ENCODE results near the gene SSPN.

SSPN gene

DNA sequence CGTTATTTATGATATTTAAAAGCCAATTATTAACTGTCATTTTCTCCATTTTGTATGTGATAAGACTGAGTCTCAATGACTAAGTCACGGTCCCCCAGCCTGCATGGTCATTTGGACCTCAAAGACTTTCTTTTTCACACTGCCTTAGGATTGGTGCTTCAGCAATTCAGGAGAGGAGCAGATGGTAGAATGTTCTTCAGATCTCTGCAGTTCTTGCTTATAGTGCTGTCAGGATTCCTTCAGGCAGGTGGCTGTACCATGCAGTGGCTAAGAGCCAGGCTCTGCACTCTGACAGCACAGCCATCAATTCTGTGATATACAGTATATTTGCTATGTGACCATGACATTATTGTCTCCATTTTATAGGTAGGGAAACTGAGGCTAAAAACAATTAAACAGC lies 18.7 kb downstream of the SSPN start:
- no peak for TF ChIP-seq ESRRG (CRISPR knock-in tag; IDR thresholded peaks at IDR 0.05)
- no peak for TF ChIP-seq TOX (CRISPR knock-in tag; IDR thresholded peaks at IDR 0.05; ENCODE audit: borderline replicate concordance)
- no peak for TF ChIP-seq RARB (CRISPR knock-in tag; IDR thresholded peaks at IDR 0.05)
- TF ChIP-seq, protein P1, sequence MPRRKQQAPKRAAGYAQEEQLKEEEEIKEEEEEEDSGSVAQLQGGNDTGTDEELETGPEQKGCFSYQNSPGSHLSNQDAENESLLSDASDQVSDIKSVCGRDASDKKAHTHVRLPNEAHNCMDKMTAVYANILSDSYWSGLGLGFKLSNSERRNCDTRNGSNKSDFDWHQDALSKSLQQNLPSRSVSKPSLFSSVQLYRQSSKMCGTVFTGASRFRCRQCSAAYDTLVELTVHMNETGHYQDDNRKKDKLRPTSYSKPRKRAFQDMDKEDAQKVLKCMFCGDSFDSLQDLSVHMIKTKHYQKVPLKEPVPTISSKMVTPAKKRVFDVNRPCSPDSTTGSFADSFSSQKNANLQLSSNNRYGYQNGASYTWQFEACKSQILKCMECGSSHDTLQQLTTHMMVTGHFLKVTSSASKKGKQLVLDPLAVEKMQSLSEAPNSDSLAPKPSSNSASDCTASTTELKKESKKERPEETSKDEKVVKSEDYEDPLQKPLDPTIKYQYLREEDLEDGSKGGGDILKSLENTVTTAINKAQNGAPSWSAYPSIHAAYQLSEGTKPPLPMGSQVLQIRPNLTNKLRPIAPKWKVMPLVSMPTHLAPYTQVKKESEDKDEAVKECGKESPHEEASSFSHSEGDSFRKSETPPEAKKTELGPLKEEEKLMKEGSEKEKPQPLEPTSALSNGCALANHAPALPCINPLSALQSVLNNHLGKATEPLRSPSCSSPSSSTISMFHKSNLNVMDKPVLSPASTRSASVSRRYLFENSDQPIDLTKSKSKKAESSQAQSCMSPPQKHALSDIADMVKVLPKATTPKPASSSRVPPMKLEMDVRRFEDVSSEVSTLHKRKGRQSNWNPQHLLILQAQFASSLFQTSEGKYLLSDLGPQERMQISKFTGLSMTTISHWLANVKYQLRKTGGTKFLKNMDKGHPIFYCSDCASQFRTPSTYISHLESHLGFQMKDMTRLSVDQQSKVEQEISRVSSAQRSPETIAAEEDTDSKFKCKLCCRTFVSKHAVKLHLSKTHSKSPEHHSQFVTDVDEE (CRISPR knock-in tag; IDR thresholded peaks at IDR 0.05) = no peak
- no peak for TF ChIP-seq ZFP30 (CRISPR knock-in tag; IDR thresholded peaks at IDR 0.05)
- TF ChIP-seq ARNTL (CRISPR knock-in tag; IDR thresholded peaks at IDR 0.05; ENCODE audit: borderline replicate concordance, low read depth) = no peak
- no peak for TF ChIP-seq ZNF565 (CRISPR knock-in tag; conservative IDR thresholded peaks at IDR 0.05; ENCODE audit: low read depth)
- TF ChIP-seq, protein P2, sequence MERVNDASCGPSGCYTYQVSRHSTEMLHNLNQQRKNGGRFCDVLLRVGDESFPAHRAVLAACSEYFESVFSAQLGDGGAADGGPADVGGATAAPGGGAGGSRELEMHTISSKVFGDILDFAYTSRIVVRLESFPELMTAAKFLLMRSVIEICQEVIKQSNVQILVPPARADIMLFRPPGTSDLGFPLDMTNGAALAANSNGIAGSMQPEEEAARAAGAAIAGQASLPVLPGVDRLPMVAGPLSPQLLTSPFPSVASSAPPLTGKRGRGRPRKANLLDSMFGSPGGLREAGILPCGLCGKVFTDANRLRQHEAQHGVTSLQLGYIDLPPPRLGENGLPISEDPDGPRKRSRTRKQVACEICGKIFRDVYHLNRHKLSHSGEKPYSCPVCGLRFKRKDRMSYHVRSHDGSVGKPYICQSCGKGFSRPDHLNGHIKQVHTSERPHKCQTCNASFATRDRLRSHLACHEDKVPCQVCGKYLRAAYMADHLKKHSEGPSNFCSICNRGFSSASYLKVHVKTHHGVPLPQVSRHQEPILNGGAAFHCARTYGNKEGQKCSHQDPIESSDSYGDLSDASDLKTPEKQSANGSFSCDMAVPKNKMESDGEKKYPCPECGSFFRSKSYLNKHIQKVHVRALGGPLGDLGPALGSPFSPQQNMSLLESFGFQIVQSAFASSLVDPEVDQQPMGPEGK (CRISPR knock-in tag; IDR thresholded peaks at IDR 0.05; ENCODE audit: borderline replicate concordance) = no peak
- TF ChIP-seq, protein P3, sequence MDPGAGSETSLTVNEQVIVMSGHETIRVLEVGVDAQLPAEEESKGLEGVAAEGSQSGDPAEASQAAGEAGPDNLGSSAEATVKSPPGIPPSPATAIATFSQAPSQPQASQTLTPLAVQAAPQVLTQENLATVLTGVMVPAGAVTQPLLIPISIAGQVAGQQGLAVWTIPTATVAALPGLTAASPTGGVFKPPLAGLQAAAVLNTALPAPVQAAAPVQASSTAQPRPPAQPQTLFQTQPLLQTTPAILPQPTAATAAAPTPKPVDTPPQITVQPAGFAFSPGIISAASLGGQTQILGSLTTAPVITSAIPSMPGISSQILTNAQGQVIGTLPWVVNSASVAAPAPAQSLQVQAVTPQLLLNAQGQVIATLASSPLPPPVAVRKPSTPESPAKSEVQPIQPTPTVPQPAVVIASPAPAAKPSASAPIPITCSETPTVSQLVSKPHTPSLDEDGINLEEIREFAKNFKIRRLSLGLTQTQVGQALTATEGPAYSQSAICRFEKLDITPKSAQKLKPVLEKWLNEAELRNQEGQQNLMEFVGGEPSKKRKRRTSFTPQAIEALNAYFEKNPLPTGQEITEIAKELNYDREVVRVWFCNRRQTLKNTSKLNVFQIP (CRISPR knock-in tag; IDR thresholded peaks at IDR 0.05; ENCODE audit: borderline replicate concordance, low read depth) = no peak
- no peak for TF ChIP-seq OSR1 (CRISPR knock-in tag; IDR thresholded peaks at IDR 0.05)
- no peak for TF ChIP-seq SNAI2 (CRISPR knock-in tag; IDR thresholded peaks at IDR 0.05)
- no peak for TF ChIP-seq ZNF8 (CRISPR knock-in tag; IDR thresholded peaks at IDR 0.05)
- TF ChIP-seq ISL1 (CRISPR knock-in tag; IDR thresholded peaks at IDR 0.05) = no peak
- no peak for TF ChIP-seq TCF4 (CRISPR knock-in tag; IDR thresholded peaks at IDR 0.05; ENCODE audit: borderline replicate concordance)
- no peak for TF ChIP-seq ZNF70 (CRISPR knock-in tag; IDR thresholded peaks at IDR 0.05)
- TF ChIP-seq PPARA (CRISPR knock-in tag; IDR thresholded peaks at IDR 0.05; ENCODE audit: borderline replicate concordance) = no peak
- TF ChIP-seq ZFP3 (CRISPR knock-in tag; IDR thresholded peaks at IDR 0.05) = no peak
- TF ChIP-seq ZC3H10 (CRISPR knock-in tag; IDR thresholded peaks at IDR 0.05) = no peak
- ATAC-seq = peak; percentile 32

DNA sequence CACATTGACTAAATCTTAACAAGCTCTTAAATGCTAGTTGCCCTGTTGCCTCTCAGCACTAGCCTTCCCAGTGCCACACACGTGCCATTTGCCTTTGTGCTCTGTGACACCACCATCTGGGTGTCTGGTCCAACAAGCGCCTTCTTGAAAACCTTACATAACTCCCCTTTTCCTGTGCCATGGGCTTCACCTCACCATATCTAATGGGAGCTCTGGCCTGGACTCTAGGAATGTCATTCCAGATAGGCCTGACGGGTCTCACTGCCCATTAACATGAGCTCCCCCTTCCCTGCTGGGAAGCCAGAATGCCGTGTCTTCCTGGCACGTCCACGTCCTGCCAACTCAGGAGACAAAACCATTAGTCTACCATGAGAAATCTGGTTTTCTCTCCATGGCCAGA lies 24.4 kb downstream of the SSPN start:
- no peak for ATAC-seq

DNA sequence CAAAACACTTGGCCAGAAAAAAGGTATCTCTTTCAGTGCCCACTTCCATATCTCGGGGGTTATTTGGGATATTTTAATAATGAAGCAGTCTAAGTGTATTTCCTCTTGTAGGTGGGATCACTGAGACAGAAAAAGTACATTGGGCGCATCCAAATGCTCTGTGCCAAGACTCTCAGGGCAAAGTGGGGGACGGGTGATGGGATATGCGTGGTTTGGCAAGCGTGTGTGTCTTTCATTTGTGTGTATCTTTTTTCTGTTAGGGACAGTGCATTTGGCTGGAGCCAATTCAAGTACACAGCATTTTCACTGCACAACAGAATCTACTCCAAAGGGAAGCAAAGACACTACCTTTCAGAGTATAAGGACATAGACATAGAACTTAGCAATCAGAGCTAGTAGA lies 29.3 kb downstream of the SSPN start:
- TF ChIP-seq ZFP3 (CRISPR knock-in tag; IDR thresholded peaks at IDR 0.05) (no peak), TOX (CRISPR knock-in tag; IDR thresholded peaks at IDR 0.05; ENCODE audit: borderline replicate concordance) (no peak), ZC3H10 (CRISPR knock-in tag; IDR thresholded peaks at IDR 0.05) (no peak), ZNF565 (CRISPR knock-in tag; conservative IDR thresholded peaks at IDR 0.05; ENCODE audit: low read depth) (no peak), ZNF8 (CRISPR knock-in tag; IDR thresholded peaks at IDR 0.05) (no peak), ISL1 (CRISPR knock-in tag; IDR thresholded peaks at IDR 0.05) (no peak), ESRRG (CRISPR knock-in tag; IDR thresholded peaks at IDR 0.05) (no peak), PPARA (CRISPR knock-in tag; IDR thresholded peaks at IDR 0.05; ENCODE audit: borderline replicate concordance) (no peak)
- TF ChIP-seq, protein P3 (CRISPR knock-in tag; IDR thresholded peaks at IDR 0.05; ENCODE audit: borderline replicate concordance, low read depth) = no peak
- TF ChIP-seq, protein P2 (CRISPR knock-in tag; IDR thresholded peaks at IDR 0.05; ENCODE audit: borderline replicate concordance) = no peak
- TF ChIP-seq, protein P1 (CRISPR knock-in tag; IDR thresholded peaks at IDR 0.05) = no peak
- ATAC-seq = no peak

More for the DNA sequence above, 24.4 kb downstream of the SSPN start:
- TF ChIP-seq SNAI2 (CRISPR knock-in tag; IDR thresholded peaks at IDR 0.05) (no peak), BACH2 (CRISPR knock-in tag; IDR thresholded peaks at IDR 0.05; ENCODE audit: borderline replicate concordance) (no peak), ZFP30 (CRISPR knock-in tag; IDR thresholded peaks at IDR 0.05) (no peak), TCF4 (CRISPR knock-in tag; IDR thresholded peaks at IDR 0.05; ENCODE audit: borderline replicate concordance) (no peak), PPARA (CRISPR knock-in tag; IDR thresholded peaks at IDR 0.05; ENCODE audit: borderline replicate concordance) (no peak)
- TF ChIP-seq, protein P3 (CRISPR knock-in tag; IDR thresholded peaks at IDR 0.05; ENCODE audit: borderline replicate concordance, low read depth) = no peak

All from SK-N-SH treated with all-trans-retinoic acid at 6 μM for 48 hours (cell line).